ENCODE measurements around the gene TBATA.

- no peak for TF ChIP-seq GATA2 (IDR thresholded peaks at IDR 0.05; ENCODE audit: low read depth, low read length)
- no peak for TF ChIP-seq GATA3 (IDR thresholded peaks at IDR 0.05; ENCODE audit: low read depth, low read length)
Measured at GRCh38 chr10:70779088-70779487, 6.1 kb downstream of the TBATA start.

All from SH-SY5Y (cell line).